Left lung (tissue), 10 donors: ENCODE measurements around the gene PHACTR1. TPM values are rescaled to one million over a fixed set of nuclear protein-coding genes. Genes with fewer than 3 reads are reported as not detected.
A peak's percentile ranks its signal among the peaks of the same experiment; 100 is the strongest.

Experiments
- ATAC-seq: fragments of 200-7000 bp; cut with Tn5 transposase; one replicate; pipeline ENCODE4 v1.9.1; 2020; ENCODE audit warnings: moderate library complexity
- DNase-seq, 4 donors: peaks; one replicate each; pipeline ENCODE4 v3.0.0-alpha.2; 2013 to 2020
- H3K27ac ChIP-seq, 2 donors: fragments of 200-600 bp; sonication (generic) in 1 of 2; one replicate each; pipeline versions ENCODE4 v1.5.0 to v1.8.0; 2020 to 2021
- H3K27me3 ChIP-seq, 2 donors: fragments of 200-600 bp; sonication (generic) in 1 of 2; one replicate each; pipeline versions ENCODE4 v1.5.0 to v1.8.0; 2020 to 2021
- H3K36me3 ChIP-seq, 2 donors: fragments of 200-600 bp; sonication (generic) in 1 of 2; one replicate each; pipeline versions ENCODE4 v1.5.0 to v1.8.0; 2020 to 2021
- H3K4me1 ChIP-seq, 2 donors: fragments of 200-600 bp; one replicate each; pipeline ENCODE4 v1.8.0; 2021
- H3K4me3 ChIP-seq, 2 donors: fragments of 200-600 bp; sonication (generic) in 1 of 2; one replicate each; pipeline versions ENCODE4 v1.5.0 to v1.8.0; 2020 to 2021; ENCODE audit warnings: mild to moderate bottlenecking in 1 of 2
- H3K9me3 ChIP-seq, 2 donors: fragments of 200-600 bp; sonication (generic) in 1 of 2; one replicate each; pipeline versions ENCODE4 v1.5.0 to v1.8.0; 2020 to 2021
- intact Hi-C, 2 donors: fragments of 100-400 bp; cut with DNase I; formaldehyde crosslinking; loops; one replicate each; pipeline versions ENCODE4 v1.11.2 to v1.14.2; 2022
- polyA plus RNA-seq, 6 donors: library from polyadenylated mRNA; unstranded; fragments of 120-200 nt; gene quantifications; one replicate each; pipeline ENCODE4 v1.2.1, GENCODE V29; 2013; ENCODE audit not compliant: insufficient read length in 6 of 6
- total RNA-seq, 2 donors: library from RNA; stranded (reverse); fragmentation: NEBNext Ultra II Directional; extraction: Animal tissue kit (Norgen Biotek cat#: 25700); gene quantifications; one replicate each; pipeline ENCODE4 v1.2.1, GENCODE V29; 2021
- TF ChIP-seq, protein P1 (sequence below), 2 donors: fragments of 200-600 bp; sonication (generic) in 1 of 2; IDR thresholded peaks; one replicate each; pipeline versions ENCODE4 v1.5.0 to v1.8.0; 2021; ENCODE audit warnings: antibody characterized with exemption in 2 of 2
- donor health status: DM: no; HTN: yes; CAD: no.
- donor health status: DM: no; HTN: no; CAD: no.

Gene PHACTR1
- total and polyA plus RNA-seq, 8 donors = 12.1 to 53.3 (median 15.8) TPM

- intact Hi-C loops = no loop called here
- TF ChIP-seq, protein P1, sequence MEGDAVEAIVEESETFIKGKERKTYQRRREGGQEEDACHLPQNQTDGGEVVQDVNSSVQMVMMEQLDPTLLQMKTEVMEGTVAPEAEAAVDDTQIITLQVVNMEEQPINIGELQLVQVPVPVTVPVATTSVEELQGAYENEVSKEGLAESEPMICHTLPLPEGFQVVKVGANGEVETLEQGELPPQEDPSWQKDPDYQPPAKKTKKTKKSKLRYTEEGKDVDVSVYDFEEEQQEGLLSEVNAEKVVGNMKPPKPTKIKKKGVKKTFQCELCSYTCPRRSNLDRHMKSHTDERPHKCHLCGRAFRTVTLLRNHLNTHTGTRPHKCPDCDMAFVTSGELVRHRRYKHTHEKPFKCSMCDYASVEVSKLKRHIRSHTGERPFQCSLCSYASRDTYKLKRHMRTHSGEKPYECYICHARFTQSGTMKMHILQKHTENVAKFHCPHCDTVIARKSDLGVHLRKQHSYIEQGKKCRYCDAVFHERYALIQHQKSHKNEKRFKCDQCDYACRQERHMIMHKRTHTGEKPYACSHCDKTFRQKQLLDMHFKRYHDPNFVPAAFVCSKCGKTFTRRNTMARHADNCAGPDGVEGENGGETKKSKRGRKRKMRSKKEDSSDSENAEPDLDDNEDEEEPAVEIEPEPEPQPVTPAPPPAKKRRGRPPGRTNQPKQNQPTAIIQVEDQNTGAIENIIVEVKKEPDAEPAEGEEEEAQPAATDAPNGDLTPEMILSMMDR (IDR thresholded peaks at IDR 0.05) = no peak
- Histone ChIP-seq H3K27me3 (no peaks in the 10 kb centered on the region), H3K4me1 (peaks cover 0 to 8% of the 10 kb centered on the region in 2 donors), H3K9me3 (no peaks in the 10 kb centered on the region), H3K36me3 (no peaks in the 10 kb centered on the region), H3K27ac (no peak overlapping the region), H3K4me3 (no peak overlapping the region)
- ATAC-seq (no peak), DNase-seq (no peak)
These were observed 360.0 kb downstream of the PHACTR1 start for GRCh38 chr6:13076575-13076974.

- Histone ChIP-seq H3K4me3 (no peak overlapping the region), H3K27me3 (no peaks in the 10 kb centered on the region), H3K36me3 (no peaks in the 10 kb centered on the region), H3K27ac (no peak overlapping the region), H3K9me3 (no peaks in the 10 kb centered on the region), H3K4me1 (peaks cover 0 to 8% of the 10 kb centered on the region in 2 donors)
- TF ChIP-seq, protein P1 (IDR thresholded peaks at IDR 0.05) = no peak
- no peak for DNase-seq
- ATAC-seq = no peak
- intact Hi-C loops = no loop called here
These were observed 360.6 kb downstream of the PHACTR1 start for GRCh38 chr6:13077117-13077516.

DNA sequence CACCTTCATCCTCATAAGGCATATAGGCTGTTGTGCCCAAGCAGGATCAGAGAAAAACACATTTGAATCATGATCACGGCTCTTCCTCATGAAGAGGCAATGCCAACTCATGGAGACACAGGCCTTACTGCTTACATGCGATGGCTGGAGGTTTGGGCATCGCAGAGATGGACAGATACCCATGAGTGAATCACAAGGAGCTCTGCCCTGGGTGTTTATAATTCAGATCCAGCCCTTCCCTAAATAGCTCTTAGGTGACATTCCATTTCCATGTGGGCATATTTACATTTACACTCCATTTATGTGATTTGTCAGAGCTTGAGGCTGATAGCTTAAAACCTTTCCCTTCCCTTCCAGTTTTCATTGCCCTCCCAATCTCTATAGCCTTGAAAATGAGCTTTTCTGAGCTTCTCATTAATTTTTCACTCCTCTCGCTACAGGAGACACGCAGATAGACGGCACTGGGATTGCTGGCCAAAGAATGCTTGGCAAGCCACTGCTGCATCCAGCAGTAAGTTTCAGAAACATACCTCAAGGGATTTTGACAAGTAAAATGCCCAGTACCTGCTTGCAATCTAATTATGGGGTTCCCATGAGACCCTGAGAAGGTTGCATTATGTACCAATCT, 362.6 kb downstream of the PHACTR1 start:
- TF ChIP-seq, protein P1 (IDR thresholded peaks at IDR 0.05) = no peak
- no peak overlapping the region for H3K27ac ChIP-seq
- no peak overlapping the region for H3K4me3 ChIP-seq
- DNase-seq (no peak), ATAC-seq (peak; percentile 57)
- no peaks in the 10 kb centered on the region for H3K9me3 ChIP-seq
- intact Hi-C loops = no loop called here
- H3K4me1 ChIP-seq = peaks cover 0 to 8% of the 10 kb centered on the region in 2 donors
- H3K27me3 ChIP-seq = no peaks in the 10 kb centered on the region
- no peaks in the 10 kb centered on the region for H3K36me3 ChIP-seq

DNA sequence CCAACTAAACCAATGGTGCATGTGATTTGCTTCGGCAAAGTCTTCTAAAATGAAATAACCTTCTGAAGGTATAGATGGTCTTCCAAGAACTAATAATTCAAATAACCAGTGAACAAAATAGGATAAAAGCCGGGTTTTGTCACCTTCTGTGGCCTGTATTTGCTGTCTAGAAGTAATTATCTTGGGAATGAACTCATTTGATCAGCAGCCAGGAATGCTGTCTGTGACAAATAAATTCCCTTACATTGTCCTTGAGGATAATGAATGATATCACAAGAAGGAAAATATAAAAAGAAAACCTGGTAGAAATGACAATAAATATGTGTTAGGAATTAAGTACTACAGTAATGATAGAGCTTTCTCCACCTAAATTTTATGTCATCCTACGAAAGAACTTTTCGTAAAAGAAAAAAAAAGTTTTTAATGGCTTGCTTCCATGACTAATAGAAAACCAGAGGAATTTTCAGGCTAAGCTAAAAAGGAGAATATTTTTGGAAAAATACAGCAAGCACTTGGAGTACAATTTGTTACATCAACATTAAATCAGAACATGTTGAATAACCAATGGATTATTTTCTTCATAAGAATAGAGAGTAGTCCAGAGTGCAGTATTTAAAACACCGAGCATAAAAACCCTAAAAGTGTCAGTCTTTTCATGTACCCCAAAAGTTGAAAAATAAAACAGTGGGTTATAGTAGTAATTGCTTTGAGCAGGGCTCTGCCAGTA, 364.1 kb downstream of the PHACTR1 start:
- ATAC-seq (no peak), DNase-seq (no peak)
- Histone ChIP-seq H3K4me3 (no peak overlapping the region), H3K27ac (no peak overlapping the region), H3K9me3 (no peaks in the 10 kb centered on the region), H3K27me3 (no peaks in the 10 kb centered on the region), H3K36me3 (no peaks in the 10 kb centered on the region), H3K4me1 (peaks cover 0 to 1% of the 10 kb centered on the region in 2 donors)
- intact Hi-C loops = no loop called here
- TF ChIP-seq, protein P1 (IDR thresholded peaks at IDR 0.05) = no peak

GRCh38 chr6:13081189-13081563, 364.6 kb downstream of the PHACTR1 start:
- Histone ChIP-seq H3K4me1 (no peaks in the 10 kb centered on the region), H3K27me3 (no peaks in the 10 kb centered on the region), H3K4me3 (no peak overlapping the region), H3K9me3 (no peaks in the 10 kb centered on the region), H3K36me3 (no peaks in the 10 kb centered on the region), H3K27ac (no peak overlapping the region)
- intact Hi-C loops = no loop called here
- DNase-seq (no peak), ATAC-seq (no peak)
- TF ChIP-seq, protein P1 (IDR thresholded peaks at IDR 0.05) = no peak
